Transverse colon (tissue), 4 donors: Measurements from ENCODE around the gene OR7A17.

ENCODE experiments used
- EP300 ChIP-seq: sonication (generic); formaldehyde crosslinking; IDR thresholded peaks from one replicate; pipeline ENCODE4 v1.6.1; 2017; ENCODE audit warnings: antibody characterized with exemption, low read depth
- POLR2A ChIP-seq: fragments of 450-650 bp; IDR thresholded peaks from one replicate; pipeline ENCODE4 v1.6.1; 2016; ENCODE audit warnings: antibody characterized with exemption, mild to moderate bottlenecking, moderate library complexity
- POLR2AphosphoS5 ChIP-seq, 3 donors: sonication (generic); formaldehyde crosslinking; IDR thresholded peaks; one replicate each; pipeline ENCODE4 v1.6.1; 2016; ENCODE audit warnings: antibody characterized with exemption in 3 of 3
- TF ChIP-seq, protein P1 (sequence below), 5 experiments: fragments of 200-600 bp in 3 of 5; fragments of 450-650 bp in 2 of 5; sonication (generic) in 3 of 5; IDR thresholded peaks; 1 replicate in 2 of 5; 2 replicates in 3 of 5; pipeline ENCODE4 v1.5.1; 2016 to 2017; ENCODE audit warnings: antibody characterized with exemption in 5 of 5, inconsistent platforms in 3 of 5, mild to moderate bottlenecking in 2 of 5, moderate library complexity in 1 of 5

- TF ChIP-seq, protein P1, sequence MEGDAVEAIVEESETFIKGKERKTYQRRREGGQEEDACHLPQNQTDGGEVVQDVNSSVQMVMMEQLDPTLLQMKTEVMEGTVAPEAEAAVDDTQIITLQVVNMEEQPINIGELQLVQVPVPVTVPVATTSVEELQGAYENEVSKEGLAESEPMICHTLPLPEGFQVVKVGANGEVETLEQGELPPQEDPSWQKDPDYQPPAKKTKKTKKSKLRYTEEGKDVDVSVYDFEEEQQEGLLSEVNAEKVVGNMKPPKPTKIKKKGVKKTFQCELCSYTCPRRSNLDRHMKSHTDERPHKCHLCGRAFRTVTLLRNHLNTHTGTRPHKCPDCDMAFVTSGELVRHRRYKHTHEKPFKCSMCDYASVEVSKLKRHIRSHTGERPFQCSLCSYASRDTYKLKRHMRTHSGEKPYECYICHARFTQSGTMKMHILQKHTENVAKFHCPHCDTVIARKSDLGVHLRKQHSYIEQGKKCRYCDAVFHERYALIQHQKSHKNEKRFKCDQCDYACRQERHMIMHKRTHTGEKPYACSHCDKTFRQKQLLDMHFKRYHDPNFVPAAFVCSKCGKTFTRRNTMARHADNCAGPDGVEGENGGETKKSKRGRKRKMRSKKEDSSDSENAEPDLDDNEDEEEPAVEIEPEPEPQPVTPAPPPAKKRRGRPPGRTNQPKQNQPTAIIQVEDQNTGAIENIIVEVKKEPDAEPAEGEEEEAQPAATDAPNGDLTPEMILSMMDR (IDR thresholded peaks at IDR 0.05) = no peak
- TF ChIP-seq POLR2A = no peak
- TF ChIP-seq EP300 = no peak
- TF ChIP-seq POLR2AphosphoS5 (IDR thresholded peaks at IDR 0.05) = no peak
These were observed 17.4 kb downstream of the OR7A17 start for GRCh38 chr19:14868497-14868896.
